HEK293T (cell line): ENCODE measurements around the gene YWHAQ.

Source experiments
- CTCF ChIA-PET: fragments of 350-600 bp; formaldehyde crosslinking; extraction: SDS; loops from one replicate; lab custom pipeline; 2021; ENCODE audit warnings: antibody characterized with exemption, inconsistent platforms; lab: Yijun Ruan, JAX
- POLR2A ChIA-PET: fragments of 350-600 bp; formaldehyde crosslinking; extraction: SDS; loops from one replicate; lab custom pipeline; 2020; ENCODE audit warnings: antibody characterized with exemption, inconsistent platforms; lab: Yijun Ruan, JAX
- DNase-seq: peaks from one replicate; pipeline ENCODE4 v3.0.0; 2012; ENCODE audit warnings: mixed read lengths; ENCODE audit errors: extremely low spot score
- ARNT ChIP-seq: fragments of 450-650 bp; IDR thresholded peaks from 2 replicates; pipeline ENCODE4 v1.6.1; 2017; ENCODE audit warnings: mild to moderate bottlenecking
- BHLHE40 ChIP-seq: fragments of 450-650 bp; IDR thresholded peaks from 2 replicates; pipeline ENCODE4 v1.6.1; 2016; ENCODE audit warnings: mild to moderate bottlenecking, moderate library complexity, borderline replicate concordance
- CTBP1 ChIP-seq: fragments of 450-650 bp; IDR thresholded peaks from 2 replicates; pipeline ENCODE4 v1.6.1; 2016; ENCODE audit warnings: borderline replicate concordance
- ELF4 ChIP-seq: fragments of 450-650 bp; IDR thresholded peaks from 2 replicates; pipeline ENCODE4 v1.6.1; 2017; ENCODE audit warnings: antibody characterized with exemption
- FOXA1 ChIP-seq: fragments of 450-650 bp; IDR thresholded peaks from 2 replicates; pipeline ENCODE4 v1.6.1; 2016; ENCODE audit warnings: mild to moderate bottlenecking
- FOXK2 ChIP-seq: fragments of 450-650 bp; IDR thresholded peaks from 2 replicates; pipeline ENCODE4 v1.6.1; 2016; ENCODE audit warnings: mild to moderate bottlenecking
- FOXM1 ChIP-seq: fragments of 450-650 bp; IDR thresholded peaks from 2 replicates; pipeline ENCODE4 v1.6.1; 2017; ENCODE audit warnings: mild to moderate bottlenecking, borderline replicate concordance
- HDGF ChIP-seq: fragments of 450-650 bp; IDR thresholded peaks from 2 replicates; pipeline ENCODE4 v1.6.1; 2017; ENCODE audit warnings: antibody characterized with exemption, borderline replicate concordance
- L3MBTL2 ChIP-seq: fragments of 450-650 bp; conservative IDR thresholded peaks from 2 replicates; pipeline ENCODE4 v1.6.1; 2016; ENCODE audit warnings: mild to moderate bottlenecking
- LEF1 ChIP-seq: fragments of 450-650 bp; IDR thresholded peaks from 2 replicates; pipeline ENCODE4 v1.6.1; 2017; ENCODE audit warnings: mild to moderate bottlenecking, borderline replicate concordance
- NFRKB ChIP-seq: fragments of 450-650 bp; IDR thresholded peaks from 2 replicates; pipeline ENCODE4 v1.6.1; 2016; ENCODE audit warnings: mild to moderate bottlenecking, moderate library complexity
- SP1 ChIP-seq: fragments of 450-650 bp; IDR thresholded peaks from 2 replicates; pipeline ENCODE4 v1.6.1; 2017
- SUZ12 ChIP-seq: fragments of 450-650 bp; IDR thresholded peaks from 2 replicates; pipeline ENCODE4 v1.6.1; 2016; ENCODE audit warnings: mild to moderate bottlenecking
- TARDBP ChIP-seq: fragments of 450-650 bp; IDR thresholded peaks from 2 replicates; pipeline ENCODE4 v1.6.1; 2016
- ZNF384 ChIP-seq: fragments of 450-650 bp; IDR thresholded peaks from 2 replicates; pipeline ENCODE4 v1.6.1; 2016
- TF ChIP-seq, protein P1 (sequence below): fragments of 450-650 bp; IDR thresholded peaks from 2 replicates; pipeline ENCODE4 v1.6.1; 2016

YWHAQ gene

DNA sequence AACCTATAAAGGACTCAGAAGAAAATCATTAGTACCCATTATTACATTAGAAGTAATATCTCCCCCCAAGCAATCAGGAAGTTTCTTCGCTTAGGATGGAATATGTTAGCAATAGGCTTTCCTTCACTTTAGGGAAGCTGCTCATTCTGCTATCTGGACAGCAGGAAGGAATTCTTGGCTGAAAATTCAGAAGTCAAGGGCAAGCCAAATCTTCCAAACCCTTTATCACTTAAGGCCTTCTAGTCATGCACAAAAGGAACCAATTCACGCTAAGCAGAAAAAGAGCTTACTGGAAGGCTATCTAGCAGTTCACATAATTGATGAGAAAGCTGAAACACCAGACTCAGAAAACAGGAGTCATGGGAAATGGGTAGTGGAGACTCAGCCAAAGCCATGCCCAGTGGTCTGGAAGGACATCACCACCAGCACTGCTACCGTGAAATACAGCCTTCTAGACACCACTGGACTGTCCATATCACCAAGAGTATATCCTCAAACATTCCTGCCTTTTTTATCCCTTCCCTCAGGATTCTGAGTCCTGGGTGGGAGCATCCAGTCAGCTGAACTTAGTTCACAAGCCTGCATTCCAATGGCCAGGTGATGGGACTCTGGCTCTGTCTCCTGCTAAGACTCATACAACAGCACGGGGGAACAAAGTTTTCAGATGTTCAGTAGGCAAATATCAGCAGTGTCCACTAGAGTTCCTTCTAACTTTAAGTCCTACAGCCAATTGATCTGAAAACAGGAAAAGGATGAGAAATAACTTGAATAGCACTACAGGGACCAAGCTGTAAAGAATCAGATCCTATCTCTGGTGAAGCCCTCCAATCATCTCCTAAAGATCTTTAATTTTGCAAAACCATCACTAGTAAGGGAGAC, 60.4 kb downstream of the YWHAQ start:
- POLR2A ChIA-PET, result interaction anchor here (1.2 kb wide), 1 partner anchor 15 kb away, joined by 6 read pairs; the partner anchor contains the start of gene ADAM17
- CTCF ChIA-PET, result interaction anchor here (1.3 kb wide), 1 partner anchor 11 kb away, joined by 3 read pairs; no protein-coding TSS in a partner anchor
- no peak for TF ChIP-seq HDGF
- TF ChIP-seq TARDBP, result no peak
- TF ChIP-seq, protein P1, sequence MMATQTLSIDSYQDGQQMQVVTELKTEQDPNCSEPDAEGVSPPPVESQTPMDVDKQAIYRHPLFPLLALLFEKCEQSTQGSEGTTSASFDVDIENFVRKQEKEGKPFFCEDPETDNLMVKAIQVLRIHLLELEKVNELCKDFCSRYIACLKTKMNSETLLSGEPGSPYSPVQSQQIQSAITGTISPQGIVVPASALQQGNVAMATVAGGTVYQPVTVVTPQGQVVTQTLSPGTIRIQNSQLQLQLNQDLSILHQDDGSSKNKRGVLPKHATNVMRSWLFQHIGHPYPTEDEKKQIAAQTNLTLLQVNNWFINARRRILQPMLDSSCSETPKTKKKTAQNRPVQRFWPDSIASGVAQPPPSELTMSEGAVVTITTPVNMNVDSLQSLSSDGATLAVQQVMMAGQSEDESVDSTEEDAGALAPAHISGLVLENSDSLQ, result no peak
- no peak for TF ChIP-seq ZNF384
- TF ChIP-seq LEF1, result no peak
- no peak for TF ChIP-seq FOXK2
- no peak for TF ChIP-seq SUZ12
- no peak for TF ChIP-seq BHLHE40
- no peak for TF ChIP-seq SP1
- no peak for TF ChIP-seq ARNT
- TF ChIP-seq CTBP1, result no peak

DNA sequence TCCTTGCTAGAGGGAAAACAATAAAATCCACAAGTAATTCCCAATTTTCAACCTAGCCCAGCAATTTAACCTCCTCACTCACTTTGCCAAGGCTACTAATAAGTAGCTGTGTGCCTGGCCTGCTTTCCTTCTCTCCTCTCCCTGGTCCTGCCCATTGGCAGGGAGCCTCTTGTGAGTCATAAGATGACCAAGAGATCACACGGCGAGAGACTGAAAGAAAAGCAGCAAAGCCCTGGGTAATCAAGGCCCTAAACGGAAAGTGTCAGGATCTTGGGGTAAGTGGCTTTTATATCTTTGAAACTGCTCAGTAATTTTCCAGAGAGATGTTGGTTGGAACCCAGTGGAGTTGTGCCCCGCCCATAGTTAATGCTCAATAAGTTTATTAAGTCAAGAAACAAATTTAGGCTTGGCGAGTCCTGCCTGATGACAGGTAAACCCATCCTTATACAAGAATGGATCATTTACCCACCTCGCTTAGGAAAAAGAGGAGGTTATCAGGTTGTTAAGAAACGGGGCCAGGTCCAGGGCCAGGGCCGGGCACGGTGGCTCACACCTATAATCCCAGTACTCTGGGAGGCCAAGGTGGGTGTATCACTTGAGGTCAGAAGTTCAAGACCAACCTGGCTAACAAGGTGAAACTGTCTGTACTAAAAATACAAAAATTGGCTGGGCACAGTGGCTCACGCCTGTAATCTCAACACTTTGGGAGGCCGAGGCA, 65.2 kb downstream of the YWHAQ start:
- ChIA-PET CTCF (interaction anchor here (0.7 kb wide), 1 partner anchor 205 kb away, joined by 3 read pairs; no protein-coding TSS in a partner anchor), POLR2A (no interaction called here)
- no peak for TF ChIP-seq ELF4
- TF ChIP-seq L3MBTL2, result no peak
- no peak for TF ChIP-seq SUZ12
- no peak for TF ChIP-seq SP1
- no peak for TF ChIP-seq CTBP1
- TF ChIP-seq HDGF, result no peak
- no peak for TF ChIP-seq FOXM1
- TF ChIP-seq, protein P1, result no peak
- TF ChIP-seq ZNF384, result no peak
- TF ChIP-seq FOXK2, result no peak
- TF ChIP-seq BHLHE40, result no peak
- TF ChIP-seq LEF1, result no peak
- TF ChIP-seq TARDBP, result no peak
- no peak for TF ChIP-seq FOXA1
- no peak for TF ChIP-seq ARNT
- TF ChIP-seq NFRKB, result no peak
- DNase-seq, result no peak

More for the DNA sequence above, 60.4 kb downstream of the YWHAQ start:
- DNase-seq, result no peak

DNA sequence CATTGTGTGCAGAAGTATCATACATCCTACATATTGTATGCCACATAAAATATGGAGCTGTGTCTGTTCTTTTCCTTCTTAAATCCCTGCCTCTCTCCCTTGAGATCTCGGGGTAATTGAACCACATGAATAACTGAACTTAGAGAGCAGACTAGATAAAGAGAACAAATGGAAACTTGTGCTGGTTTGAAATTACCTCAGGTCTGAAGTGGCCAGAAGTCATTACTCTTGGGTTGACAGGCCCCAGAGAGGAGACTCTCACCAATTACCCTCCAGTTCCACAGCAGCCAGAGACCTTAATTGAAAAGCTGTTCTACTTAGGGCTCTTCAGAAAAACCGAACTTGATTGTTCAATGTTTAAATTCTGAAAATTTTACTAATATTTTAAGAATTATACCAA, 70.2 kb downstream of the YWHAQ start:
- ChIA-PET POLR2A (no interaction called here), CTCF (no interaction called here)
- no peak for DNase-seq
- TF ChIP-seq CTBP1, result no peak
- TF ChIP-seq LEF1, result no peak
- TF ChIP-seq NFRKB, result no peak
- TF ChIP-seq, protein P1, result no peak
- TF ChIP-seq TARDBP, result no peak
- no peak for TF ChIP-seq HDGF
- no peak for TF ChIP-seq ELF4
- no peak for TF ChIP-seq SP1

DNA sequence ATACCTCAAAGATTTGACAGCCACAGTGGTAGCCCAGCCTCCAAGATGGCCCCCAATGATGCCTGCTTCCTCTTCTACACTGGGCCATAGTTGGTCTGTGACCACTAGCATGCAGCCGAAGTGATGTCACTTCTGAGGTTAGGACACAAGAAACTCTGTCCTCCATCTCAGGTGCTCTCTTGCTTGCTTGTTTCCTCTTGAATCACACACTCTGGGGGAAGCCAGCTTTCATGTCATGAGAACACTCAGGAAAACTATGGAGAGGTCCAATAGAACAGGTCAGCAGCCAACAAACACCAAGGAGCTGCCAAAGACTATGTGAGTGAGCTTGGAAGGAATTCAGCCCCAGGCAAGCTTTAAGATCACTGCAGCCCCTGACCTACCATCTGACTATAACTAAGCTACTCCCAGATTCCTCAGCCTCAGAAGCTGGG, 71.8 kb downstream of the YWHAQ start:
- ChIA-PET CTCF (interaction anchor here (0.7 to 1.1 kb wide), 4 partner anchors 12 to 212 kb away, joined by 3 to 5 read pairs (median 4); no protein-coding TSS in a partner anchor), POLR2A (interaction anchor here (0.5 kb wide), 1 partner anchor 411 kb away, joined by 3 read pairs; no protein-coding TSS in a partner anchor)
- no peak for DNase-seq
- TF ChIP-seq BHLHE40 (no peak), ELF4 (no peak), TARDBP (no peak), NFRKB (no peak), SP1 (no peak), SUZ12 (no peak), ZNF384 (no peak), FOXM1 (no peak), CTBP1 (no peak), ARNT (no peak), L3MBTL2 (no peak), LEF1 (no peak), FOXK2 (no peak), HDGF (no peak), FOXA1 (no peak)
- TF ChIP-seq, protein P1, result no peak
